ENCODE results near the gene CAPRIN1.

GRCh38 chr11:34044664-34045485 is 6.7 kb upstream of the CAPRIN1 start:
- TF ChIP-seq CTCF (conservative IDR thresholded peaks at IDR 0.05; ENCODE audit: low read length) (no peak), EZH2phosphoT487 (IDR thresholded peaks at IDR 0.05; ENCODE audit: borderline replicate concordance) (no peak)
